K562 (cell line): Measurements from ENCODE around the gene MS4A2. TPM values are rescaled to one million over a fixed set of nuclear protein-coding genes. Genes with fewer than 3 reads are reported as not detected.

Source experiments
- FIP1L1 ChIP-seq: fragments of 200-400 bp; formaldehyde crosslinking; IDR thresholded peaks from 2 replicates; pipeline ENCODE4 v1.6.1; 2018; ENCODE audit warnings: mild to moderate bottlenecking, low read depth, low read length; ENCODE audit not compliant: poor library complexity, severe bottlenecking
- HCFC1 ChIP-seq: IDR thresholded peaks from 2 replicates; pipeline ENCODE4 v1.6.1; 2012; ENCODE audit warnings: low read depth, low read length, improper control_type of control experiment
- IRF2 ChIP-seq: sonication (generic); formaldehyde crosslinking; IDR thresholded peaks from 2 replicates; pipeline ENCODE4 v1.8.1; 2022; ENCODE audit warnings: mild to moderate bottlenecking, missing genetic modification reagents
- MCM2 ChIP-seq: fragments of 450-650 bp; IDR thresholded peaks from 2 replicates; pipeline ENCODE4 v1.6.1; 2017; ENCODE audit warnings: low read depth, mild to moderate bottlenecking
- MED1 ChIP-seq: sonication (generic); formaldehyde crosslinking; IDR thresholded peaks from 2 replicates; pipeline ENCODE4 v1.8.1; 2023; ENCODE audit warnings: missing genetic modification reagents, borderline replicate concordance
- MEF2A ChIP-seq: IDR thresholded peaks from 2 replicates; pipeline ENCODE4 v1.6.1; 2011; ENCODE audit warnings: low read depth, mild to moderate bottlenecking, low read length, moderate library complexity; ENCODE audit not compliant: control insufficient read depth
- NONO ChIP-seq, 2 experiments: fragments of 200-400 bp in 1 of 2; fragments of 450-650 bp in 1 of 2; formaldehyde crosslinking in 1 of 2; IDR thresholded peaks; 2 replicates each; pipeline ENCODE4 v1.6.1; 2017; ENCODE audit warnings: low read depth in 2 of 2, mild to moderate bottlenecking in 2 of 2, moderate library complexity in 2 of 2, low read length in 1 of 2
- NR4A1 ChIP-seq, 2 experiments: fragments of 250-450 bp in 1 of 2; fragments of 450-650 bp in 1 of 2; sonication (Bioruptor Pico) in 1 of 2; IDR thresholded peaks; 2 replicates each; pipeline versions ENCODE4 v1.4.0 to v1.6.1; 2016 to 2020; ENCODE audit warnings: mild to moderate bottlenecking in 2 of 2, missing compliant biosample characterization in 1 of 2, missing genetic modification characterization in 1 of 2, moderate library complexity in 1 of 2
- ZNF76 ChIP-seq: fragments of 250-450 bp; sonication (Bioruptor Pico); IDR thresholded peaks from 2 replicates; pipeline ENCODE4 v1.4.0; 2020; ENCODE audit warnings: mild to moderate bottlenecking, moderate library complexity, borderline replicate concordance
- polyA plus RNA-seq, 8 experiments: library from polyadenylated mRNA; depleted of rRNA in 4 of 8; stranded (reverse) in 5 of 8; unstranded in 3 of 8; fragments of >200 nt; fragmentation: Nextera tagmentation in 2 of 8; fragmentation: Illumina TruSeq in 1 of 8; extraction: Ambion mirVana in 2 of 8; extraction: Trizol in 1 of 8; gene quantifications; 2 replicates each; pipeline versions ENCODE4 v1.2.1 to v1.2.3, GENCODE V29; 2011 to 2014; ENCODE audit warnings: inconsistent platforms in 1 of 8, missing spikeins in 1 of 8
- total RNA-seq, 7 experiments: library from RNA; depleted of rRNA in 6 of 7; stranded (reverse); fragments of >200 nt in 6 of 7; fragmentation: Illumina TruSeq in 2 of 7; extraction: Trizol in 2 of 7; gene quantifications; 2 replicates each; pipeline versions ENCODE4 v1.2.1 to v1.2.3, GENCODE V29; 2011 to 2021; ENCODE audit warnings: low replicate concordance in 1 of 7
- TF ChIP-seq, protein P1 (sequence below): sonication (generic); formaldehyde crosslinking; IDR thresholded peaks from 2 replicates; pipeline ENCODE4 v1.8.0; 2023; ENCODE audit warnings: missing genetic modification reagents, mild to moderate bottlenecking, borderline replicate concordance
- TF ChIP-seq, protein P2 (sequence below), 3 experiments: IDR thresholded peaks in 2 of 3; conservative IDR thresholded peaks in 1 of 3; 2 replicates each; pipeline ENCODE4 v1.5.1; 2011 to 2012; ENCODE audit warnings: low read length in 3 of 3, mild to moderate bottlenecking in 3 of 3, control low read depth in 2 of 3, improper control_type of control experiment in 1 of 3, inconsistent platforms in 1 of 3, low read depth in 1 of 3, mixed read lengths in 1 of 3, moderate library complexity in 1 of 3; ENCODE audit not compliant: insufficient read depth in 2 of 3
- TF ChIP-seq, protein P3 (sequence below): fragments of 450-650 bp; IDR thresholded peaks from 2 replicates; pipeline ENCODE4 v1.6.1; 2018; ENCODE audit not compliant: partially characterized antibody

MS4A2 gene
- total and polyA plus RNA-seq, 9 of the 15 experiments (the other 6 are each of a cell fraction or from before 2014, with no cell fraction given), result 0.06 to 5.7 (median 0.86) TPM

DNA sequence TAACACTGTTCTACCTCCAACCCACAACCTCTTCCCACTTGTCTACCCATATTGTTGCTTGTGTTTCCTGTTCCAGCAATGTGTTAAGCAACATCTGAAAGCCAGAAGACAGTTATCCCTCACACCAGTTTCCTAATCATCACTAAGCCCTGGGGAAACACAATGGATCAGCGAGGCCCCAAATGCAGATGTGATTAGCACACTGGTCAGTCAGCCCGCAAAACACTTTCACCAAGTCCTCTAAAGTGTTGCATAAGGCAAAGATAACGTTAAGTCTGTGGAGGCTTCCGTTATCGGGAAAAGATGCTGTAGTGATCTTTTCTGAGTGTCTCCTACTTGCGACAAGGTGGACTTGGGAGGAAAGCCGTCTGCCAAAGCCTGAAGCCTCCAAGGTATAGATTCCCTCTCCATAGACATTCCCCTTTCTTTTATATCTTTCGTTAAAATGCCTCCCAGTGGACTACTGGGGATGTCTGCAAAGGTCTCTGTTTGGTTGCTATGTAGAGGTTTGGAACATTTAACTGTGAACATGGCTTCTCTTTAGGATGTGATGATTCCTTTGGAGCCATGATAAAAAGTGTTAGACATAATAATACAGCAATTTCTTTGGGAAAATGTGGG, 32.0 kb upstream of the MS4A2 start, which contains the start of gene MS4A3 (continued):
- TF ChIP-seq MCM2, result no peak
- no peak for TF ChIP-seq NONO (IDR thresholded peaks at IDR 0.05; ENCODE audit: low read depth in 2 of 2, low read length in 1 of 2)
- no peak for TF ChIP-seq FIP1L1
- TF ChIP-seq, protein P1, sequence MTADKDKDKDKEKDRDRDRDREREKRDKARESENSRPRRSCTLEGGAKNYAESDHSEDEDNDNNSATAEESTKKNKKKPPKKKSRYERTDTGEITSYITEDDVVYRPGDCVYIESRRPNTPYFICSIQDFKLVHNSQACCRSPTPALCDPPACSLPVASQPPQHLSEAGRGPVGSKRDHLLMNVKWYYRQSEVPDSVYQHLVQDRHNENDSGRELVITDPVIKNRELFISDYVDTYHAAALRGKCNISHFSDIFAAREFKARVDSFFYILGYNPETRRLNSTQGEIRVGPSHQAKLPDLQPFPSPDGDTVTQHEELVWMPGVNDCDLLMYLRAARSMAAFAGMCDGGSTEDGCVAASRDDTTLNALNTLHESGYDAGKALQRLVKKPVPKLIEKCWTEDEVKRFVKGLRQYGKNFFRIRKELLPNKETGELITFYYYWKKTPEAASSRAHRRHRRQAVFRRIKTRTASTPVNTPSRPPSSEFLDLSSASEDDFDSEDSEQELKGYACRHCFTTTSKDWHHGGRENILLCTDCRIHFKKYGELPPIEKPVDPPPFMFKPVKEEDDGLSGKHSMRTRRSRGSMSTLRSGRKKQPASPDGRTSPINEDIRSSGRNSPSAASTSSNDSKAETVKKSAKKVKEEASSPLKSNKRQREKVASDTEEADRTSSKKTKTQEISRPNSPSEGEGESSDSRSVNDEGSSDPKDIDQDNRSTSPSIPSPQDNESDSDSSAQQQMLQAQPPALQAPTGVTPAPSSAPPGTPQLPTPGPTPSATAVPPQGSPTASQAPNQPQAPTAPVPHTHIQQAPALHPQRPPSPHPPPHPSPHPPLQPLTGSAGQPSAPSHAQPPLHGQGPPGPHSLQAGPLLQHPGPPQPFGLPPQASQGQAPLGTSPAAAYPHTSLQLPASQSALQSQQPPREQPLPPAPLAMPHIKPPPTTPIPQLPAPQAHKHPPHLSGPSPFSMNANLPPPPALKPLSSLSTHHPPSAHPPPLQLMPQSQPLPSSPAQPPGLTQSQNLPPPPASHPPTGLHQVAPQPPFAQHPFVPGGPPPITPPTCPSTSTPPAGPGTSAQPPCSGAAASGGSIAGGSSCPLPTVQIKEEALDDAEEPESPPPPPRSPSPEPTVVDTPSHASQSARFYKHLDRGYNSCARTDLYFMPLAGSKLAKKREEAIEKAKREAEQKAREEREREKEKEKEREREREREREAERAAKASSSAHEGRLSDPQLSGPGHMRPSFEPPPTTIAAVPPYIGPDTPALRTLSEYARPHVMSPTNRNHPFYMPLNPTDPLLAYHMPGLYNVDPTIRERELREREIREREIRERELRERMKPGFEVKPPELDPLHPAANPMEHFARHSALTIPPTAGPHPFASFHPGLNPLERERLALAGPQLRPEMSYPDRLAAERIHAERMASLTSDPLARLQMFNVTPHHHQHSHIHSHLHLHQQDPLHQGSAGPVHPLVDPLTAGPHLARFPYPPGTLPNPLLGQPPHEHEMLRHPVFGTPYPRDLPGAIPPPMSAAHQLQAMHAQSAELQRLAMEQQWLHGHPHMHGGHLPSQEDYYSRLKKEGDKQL (CRISPR knock-in tag), result no peak
- no peak for TF ChIP-seq MEF2A
- TF ChIP-seq HCFC1, result no peak
- TF ChIP-seq MED1, result no peak
- TF ChIP-seq, protein P2, sequence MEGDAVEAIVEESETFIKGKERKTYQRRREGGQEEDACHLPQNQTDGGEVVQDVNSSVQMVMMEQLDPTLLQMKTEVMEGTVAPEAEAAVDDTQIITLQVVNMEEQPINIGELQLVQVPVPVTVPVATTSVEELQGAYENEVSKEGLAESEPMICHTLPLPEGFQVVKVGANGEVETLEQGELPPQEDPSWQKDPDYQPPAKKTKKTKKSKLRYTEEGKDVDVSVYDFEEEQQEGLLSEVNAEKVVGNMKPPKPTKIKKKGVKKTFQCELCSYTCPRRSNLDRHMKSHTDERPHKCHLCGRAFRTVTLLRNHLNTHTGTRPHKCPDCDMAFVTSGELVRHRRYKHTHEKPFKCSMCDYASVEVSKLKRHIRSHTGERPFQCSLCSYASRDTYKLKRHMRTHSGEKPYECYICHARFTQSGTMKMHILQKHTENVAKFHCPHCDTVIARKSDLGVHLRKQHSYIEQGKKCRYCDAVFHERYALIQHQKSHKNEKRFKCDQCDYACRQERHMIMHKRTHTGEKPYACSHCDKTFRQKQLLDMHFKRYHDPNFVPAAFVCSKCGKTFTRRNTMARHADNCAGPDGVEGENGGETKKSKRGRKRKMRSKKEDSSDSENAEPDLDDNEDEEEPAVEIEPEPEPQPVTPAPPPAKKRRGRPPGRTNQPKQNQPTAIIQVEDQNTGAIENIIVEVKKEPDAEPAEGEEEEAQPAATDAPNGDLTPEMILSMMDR (IDR thresholded peaks at IDR 0.05 in 2 of 3, conservative IDR thresholded peaks at IDR 0.05 in 1 of 3; ENCODE audit: insufficient read depth in 2 of 3, low read depth in 1 of 3, low read length in 3 of 3), result no peak
- TF ChIP-seq NR4A1 (CRISPR knock-in tag; IDR thresholded peaks at IDR 0.05), result no peak
- TF ChIP-seq NR4A1 (tag; IDR thresholded peaks at IDR 0.05), result no peak
- TF ChIP-seq, protein P3, sequence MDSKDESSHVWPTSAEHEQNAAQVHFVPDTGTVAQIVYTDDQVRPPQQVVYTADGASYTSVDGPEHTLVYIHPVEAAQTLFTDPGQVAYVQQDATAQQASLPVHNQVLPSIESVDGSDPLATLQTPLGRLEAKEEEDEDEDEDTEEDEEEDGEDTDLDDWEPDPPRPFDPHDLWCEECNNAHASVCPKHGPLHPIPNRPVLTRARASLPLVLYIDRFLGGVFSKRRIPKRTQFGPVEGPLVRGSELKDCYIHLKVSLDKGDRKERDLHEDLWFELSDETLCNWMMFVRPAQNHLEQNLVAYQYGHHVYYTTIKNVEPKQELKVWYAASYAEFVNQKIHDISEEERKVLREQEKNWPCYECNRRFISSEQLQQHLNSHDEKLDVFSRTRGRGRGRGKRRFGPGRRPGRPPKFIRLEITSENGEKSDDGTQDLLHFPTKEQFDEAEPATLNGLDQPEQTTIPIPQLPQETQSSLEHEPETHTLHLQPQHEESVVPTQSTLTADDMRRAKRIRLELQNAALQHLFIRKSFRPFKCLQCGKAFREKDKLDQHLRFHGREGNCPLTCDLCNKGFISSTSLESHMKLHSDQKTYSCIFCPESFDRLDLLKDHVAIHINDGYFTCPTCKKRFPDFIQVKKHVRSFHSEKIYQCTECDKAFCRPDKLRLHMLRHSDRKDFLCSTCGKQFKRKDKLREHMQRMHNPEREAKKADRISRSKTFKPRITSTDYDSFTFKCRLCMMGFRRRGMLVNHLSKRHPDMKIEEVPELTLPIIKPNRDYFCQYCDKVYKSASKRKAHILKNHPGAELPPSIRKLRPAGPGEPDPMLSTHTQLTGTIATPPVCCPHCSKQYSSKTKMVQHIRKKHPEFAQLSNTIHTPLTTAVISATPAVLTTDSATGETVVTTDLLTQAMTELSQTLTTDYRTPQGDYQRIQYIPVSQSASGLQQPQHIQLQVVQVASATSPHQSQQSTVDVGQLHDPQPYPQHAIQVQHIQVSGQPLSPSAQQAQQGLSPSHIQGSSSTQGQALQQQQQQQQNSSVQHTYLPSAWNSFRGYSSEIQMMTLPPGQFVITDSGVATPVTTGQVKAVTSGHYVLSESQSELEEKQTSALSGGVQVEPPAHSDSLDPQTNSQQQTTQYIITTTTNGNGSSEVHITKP, result no peak
- no peak for TF ChIP-seq ZNF76 (CRISPR knock-in tag)
- no peak for TF ChIP-seq IRF2 (CRISPR knock-in tag)
